HG02678 (cell line): ENCODE results near the gene HNRNPLL.

Experiments used
- ATAC-seq: cut with Tn5 transposase; IDR thresholded peaks from one replicate; pipeline ENCODE4 v1.9.1; 2021; ENCODE audit warnings: mild to moderate bottlenecking, moderate library complexity; ENCODE audit not compliant: unreplicated experiment

The HNRNPLL gene

DNA sequence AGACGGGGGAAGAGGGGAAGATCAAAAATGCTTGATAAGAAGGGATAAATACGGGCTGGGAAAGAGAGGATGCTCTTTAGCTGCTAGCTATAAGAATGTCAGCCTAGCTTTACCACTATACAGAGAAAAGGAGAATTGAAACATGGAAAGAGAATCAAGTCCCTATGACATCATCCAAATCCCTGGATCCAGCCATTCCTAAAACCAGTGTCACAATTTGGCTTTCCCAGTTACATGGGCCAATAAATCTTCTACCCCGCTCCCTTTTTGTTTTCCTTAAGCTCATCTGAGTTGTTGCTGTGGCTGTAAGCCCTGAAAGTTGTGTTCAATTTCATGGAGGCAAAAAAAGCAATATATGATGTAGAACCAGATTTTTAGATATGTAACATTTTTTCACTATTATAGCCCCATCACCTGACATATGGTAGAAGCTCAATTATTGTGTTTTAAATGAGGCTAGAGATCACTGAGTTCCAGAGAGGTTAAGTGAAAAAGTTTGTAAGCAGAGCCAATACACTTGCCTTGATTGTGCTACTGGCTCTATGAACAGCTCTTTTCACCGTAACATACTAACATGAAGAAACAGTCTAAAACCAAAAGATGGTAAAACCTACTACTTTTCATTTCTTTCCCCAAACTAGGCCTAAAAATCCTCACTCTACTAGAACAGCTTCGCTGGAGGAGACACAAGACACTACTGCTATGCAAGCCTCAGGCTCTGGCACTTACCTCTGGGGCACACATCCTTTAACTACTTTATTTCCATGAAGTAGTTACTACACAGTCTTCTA lies 4.3 kb downstream of the HNRNPLL start:
- no peak for ATAC-seq

DNA sequence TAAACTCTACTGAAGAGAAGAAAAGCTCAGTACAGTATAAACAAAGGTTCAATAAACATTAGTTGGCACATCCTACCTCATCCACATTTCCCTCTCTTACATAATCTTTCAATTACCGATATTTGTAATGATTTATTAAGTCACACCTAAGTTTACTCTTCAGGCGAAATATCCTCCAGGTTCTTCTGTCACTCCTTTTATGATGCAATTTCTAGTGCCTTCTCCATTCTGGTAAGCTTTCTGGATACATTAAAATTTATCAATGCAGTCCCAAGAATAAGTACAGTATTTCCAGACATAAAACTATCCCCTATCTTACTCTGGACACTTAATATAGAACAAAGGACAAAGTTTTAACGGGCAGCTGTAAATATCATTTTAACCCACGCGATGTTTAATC lies 5.6 kb downstream of the HNRNPLL start:
- ATAC-seq: no peak

DNA sequence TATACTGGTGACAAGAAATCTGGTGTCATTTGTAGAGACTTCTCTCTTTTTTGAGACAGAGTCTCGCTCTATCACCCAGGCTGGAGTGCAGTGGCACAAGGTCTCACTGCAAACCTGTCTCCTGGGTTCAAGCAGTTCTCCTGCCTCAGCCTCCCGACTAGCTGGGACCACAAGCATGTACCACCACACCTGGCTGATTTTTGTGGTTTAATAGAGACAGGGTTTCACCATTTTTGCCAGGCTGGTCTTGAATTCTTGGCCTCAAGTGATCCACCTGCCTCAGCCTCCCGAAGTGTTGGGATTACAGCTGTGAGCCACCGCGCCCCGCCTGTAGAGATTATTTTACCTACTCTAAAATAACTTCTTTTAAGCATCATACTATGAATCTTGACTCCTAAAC lies 6.5 kb downstream of the HNRNPLL start:
- no peak for ATAC-seq

DNA sequence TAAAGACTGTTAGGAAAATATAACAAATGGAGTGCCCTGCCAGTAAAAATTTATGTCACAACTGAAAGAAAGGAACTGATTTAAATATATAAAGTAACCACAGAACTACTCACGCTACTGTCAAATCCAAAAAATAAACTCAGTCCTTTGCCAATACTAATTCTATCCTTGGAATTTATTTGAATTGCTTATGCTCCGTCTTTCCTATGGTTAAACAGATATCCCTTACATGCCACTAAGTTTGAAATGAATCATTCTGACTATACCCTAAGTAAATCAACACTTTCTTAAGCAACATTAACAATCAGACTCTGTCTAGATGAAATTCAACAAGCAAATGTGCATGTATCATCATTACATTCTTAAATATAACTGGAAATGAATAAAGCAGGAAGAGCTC lies 9.8 kb downstream of the HNRNPLL start:
- no peak for ATAC-seq

DNA sequence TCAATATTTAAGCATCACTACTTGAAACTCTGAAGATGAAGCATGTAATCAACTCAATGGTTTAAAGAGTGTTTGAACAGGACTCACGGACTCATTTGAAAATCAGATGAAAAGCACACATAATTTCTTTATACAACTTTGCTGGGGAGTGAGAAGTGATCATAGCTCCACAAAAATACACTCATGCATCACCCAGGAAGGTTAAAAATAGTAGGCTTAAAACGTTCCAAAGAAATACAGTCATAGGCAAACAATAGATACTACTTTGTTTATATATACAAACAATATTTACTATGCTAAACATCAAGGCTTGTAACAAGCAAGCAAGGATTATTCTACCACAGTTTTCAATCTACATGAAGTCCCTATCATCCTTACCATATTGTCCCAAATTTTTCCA lies 11.6 kb downstream of the HNRNPLL start:
- no peak for ATAC-seq

DNA sequence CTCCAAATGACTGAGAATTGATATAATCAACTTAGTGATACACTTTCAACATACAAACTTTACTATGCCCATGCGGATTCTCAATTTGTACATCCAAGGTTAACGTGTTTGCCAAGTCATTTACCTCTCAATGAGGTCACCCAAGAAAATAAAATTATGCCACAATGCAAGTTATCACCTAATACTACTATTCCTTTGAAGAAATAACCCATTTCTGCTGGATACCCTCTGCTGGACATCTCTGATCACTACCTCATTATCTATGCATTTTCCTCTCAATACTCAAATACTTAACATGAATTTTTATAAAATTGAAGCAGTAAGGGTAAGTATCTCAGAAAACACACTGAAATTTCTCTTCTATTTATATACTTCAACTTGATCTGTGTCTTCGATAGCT lies 12.7 kb downstream of the HNRNPLL start:
- no peak for ATAC-seq

DNA sequence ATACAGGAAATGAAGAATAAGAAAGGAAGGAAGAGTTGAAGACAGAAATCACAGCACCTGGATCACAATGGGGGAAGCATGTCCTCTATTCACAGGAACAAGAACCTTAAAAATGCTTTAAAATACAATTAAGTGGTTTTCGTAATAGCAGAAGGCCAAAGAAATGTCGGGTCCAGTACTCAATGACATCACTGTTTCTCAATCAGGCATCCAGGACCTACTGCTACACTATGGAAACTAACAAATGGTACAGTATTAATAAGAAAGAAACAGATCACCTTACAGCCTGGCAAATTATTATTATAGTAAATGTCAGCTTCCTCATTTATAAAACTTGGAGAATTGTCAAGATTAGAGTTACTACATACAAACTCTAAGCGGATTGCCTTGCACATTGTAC lies 15.8 kb downstream of the HNRNPLL start:
- ATAC-seq: no peak

DNA sequence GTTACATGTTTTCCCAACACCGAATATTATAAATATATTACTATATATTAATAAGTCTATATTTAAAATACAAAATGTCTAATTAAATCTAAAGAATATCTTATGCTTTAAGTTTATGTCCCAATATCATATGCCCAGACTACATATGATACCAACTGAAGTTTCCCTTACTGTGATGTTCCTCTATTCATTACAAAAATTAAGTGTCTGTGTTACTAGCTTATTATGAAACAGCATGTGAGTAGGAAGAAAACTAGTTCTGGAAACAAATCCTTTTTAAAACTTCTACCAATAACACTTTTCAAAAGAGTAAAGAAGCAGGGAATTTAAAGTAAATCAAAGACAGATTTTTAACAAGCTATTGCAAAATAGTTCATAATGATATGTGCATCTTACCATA lies 17.8 kb downstream of the HNRNPLL start:
- no peak for ATAC-seq

DNA sequence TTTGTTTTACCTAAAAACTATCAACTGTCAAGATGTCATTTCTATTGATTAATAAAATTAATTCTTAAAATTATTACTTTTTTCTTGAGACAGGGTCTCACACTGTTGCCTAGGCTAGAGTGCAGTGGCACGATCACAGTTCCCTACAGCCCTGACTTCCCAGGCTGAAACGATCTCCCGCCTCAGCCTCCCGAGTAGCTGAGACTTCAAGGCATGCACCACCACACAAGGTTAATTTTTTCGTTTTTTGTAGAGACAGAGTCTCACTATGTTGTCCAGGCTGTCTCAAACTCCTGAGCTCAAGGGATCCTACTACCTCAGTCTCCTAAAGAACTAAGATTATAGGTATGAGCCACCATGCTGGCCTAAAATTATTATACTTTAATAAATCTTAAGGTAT lies 18.7 kb downstream of the HNRNPLL start:
- ATAC-seq: no peak

DNA sequence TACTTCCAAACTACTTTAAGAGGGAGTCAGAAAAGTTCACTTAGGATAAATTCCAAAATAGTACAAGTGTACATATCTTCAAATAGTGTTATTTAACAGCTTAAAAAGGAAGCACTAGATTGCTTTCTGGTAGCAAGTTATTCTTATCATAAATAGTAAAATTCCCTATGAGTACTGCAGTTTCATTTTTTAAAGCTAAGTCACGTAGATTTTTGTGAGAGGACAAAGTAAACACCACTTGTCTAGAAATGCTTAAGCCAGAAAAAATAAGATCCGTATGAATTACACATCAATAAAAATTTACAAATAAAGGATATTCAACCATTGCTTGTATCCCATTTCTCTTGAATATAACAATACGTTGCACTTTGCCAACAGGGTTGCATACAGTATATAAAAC lies 19.2 kb downstream of the HNRNPLL start:
- ATAC-seq: no peak

DNA sequence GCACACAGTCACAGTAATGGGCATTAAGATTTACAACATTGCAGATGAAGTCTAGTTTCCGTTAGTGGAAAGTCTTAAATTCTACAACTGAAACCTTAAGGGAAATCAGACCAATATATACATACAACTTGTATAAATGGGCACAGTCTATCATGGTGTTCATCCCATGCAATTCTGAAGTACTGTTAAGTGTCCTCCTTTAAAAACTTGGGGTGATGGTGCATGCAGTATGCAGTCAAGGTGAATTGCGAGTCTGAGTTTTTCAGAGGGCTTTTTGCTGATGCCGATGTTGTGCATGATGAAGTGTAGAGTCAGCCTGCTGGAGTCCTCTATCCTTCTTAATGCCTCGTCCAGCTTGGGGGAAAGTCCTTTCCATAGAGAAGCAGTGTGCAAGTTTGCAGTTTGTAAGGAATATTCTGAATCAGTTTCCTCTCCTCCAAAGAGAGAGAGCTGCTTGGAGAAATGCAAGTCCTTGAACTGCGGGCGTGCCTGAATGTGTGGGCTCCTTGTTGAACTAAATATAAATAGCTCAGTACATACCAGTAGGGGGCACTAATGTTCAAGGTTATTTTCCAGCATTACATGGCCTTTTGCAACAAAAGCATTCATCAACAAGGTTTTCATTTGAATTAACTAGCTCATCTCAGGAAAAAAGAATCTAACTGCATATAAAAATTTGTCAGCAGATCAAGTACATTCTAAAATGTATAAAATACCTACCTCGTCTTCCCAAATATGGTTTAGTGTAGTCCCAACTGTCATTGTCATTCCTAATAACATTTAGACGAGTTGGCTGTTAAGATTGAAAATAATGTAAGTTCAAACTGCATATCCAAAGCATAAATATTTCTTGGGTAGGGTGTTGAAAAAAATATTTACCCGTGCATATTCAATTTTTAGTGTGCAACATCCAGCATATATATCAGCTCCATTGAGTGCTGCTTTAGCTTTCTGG lies 21.3 kb downstream of the HNRNPLL start:
- ATAC-seq: no peak

DNA sequence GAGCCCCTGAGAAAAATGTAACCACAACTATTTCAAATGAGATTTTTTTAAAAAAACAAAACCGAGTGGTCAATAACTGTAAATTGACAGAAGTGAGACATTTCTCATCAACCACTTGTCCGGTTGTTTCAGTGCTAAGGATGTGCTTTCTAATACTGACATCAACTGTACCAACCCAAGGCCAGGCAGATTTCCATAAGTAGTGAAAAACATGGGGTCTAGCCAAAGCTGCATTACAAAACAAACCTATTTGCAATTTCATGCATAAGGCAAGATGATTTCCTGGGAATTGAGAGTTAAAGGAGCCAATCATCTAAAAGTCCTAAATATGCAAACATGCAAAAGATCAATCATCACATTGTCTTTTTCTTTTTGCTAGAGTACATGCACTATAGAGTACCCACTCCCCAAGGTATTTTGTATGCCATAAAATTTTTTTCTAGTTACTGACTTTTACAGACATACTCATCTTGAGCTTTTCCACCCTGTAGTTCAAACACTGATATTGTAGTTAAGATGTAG lies 22.6 kb downstream of the HNRNPLL start:
- no peak for ATAC-seq

DNA sequence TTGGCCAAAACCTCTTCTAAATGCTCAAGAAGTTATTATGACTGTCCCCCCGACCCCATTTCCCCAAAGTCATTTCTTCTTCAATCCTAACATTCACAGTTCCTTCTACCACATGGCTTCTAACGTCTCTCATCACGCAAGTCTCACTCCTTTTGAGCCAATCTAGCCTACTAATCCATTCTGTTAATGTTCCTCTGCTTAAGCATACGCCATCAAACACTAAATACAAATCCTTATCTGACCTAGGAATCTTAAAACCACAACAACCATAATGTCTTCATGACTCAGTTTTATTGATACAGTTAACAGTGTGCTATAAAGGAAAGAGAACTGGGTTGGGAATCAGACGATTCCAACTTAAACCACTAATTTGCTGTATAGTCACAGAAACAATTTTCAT lies 23.9 kb downstream of the HNRNPLL start:
- no peak for ATAC-seq

DNA sequence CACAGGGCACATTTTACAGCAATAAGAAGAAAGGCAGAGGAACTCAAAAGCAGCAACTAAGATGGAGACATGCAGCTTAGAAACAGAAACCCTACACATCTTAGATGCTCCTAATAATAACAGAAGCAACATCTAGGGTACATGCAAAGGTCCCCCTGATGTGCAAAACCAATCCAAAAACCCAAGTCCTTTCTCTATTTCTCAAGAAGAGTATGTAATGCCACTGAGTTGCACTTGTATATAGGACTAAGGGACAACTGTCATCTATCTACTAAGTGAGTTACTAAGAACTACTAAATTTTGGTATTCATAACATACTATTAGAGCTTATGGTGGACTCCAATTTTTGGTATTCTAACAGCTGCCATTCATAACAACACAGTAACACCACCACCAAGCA lies 28.4 kb downstream of the HNRNPLL start:
- no peak for ATAC-seq

DNA sequence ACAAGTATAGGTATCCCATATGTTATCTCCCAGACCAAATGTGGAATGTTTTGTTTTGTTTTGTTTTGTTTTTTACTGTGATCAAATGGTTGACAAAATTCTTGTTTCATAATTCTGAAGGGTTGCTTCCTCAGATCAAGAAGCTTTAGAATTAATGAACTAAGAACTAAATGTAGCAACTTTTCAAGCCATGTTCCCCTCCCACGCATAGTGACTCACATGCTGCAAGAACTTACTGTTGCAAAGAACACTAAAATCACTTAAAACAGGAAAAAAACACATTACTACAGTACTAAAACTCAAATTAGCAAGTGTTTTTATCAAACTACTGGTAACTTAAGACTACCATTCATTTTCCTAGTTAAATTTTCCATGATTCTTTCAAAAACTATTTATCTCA lies 30.6 kb downstream of the HNRNPLL start:
- no peak for ATAC-seq

DNA sequence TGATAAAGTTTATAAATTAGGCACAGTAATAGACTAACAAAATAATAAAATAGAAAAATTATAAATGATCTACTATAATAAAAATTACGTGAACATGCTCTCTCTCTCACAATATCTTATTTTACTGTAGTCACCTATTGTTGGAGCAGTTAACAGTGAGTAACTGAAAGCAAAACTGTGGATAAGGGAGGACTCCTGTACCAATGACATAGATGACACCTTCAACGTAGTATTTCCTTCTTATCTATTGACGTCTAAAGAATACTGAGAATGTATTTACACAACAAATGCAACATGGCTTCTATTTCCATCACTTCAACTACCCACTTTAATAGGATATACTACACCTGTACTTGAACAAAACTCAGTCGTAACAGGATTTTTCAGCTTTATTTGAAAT lies 31.5 kb downstream of the HNRNPLL start:
- no peak for ATAC-seq

DNA sequence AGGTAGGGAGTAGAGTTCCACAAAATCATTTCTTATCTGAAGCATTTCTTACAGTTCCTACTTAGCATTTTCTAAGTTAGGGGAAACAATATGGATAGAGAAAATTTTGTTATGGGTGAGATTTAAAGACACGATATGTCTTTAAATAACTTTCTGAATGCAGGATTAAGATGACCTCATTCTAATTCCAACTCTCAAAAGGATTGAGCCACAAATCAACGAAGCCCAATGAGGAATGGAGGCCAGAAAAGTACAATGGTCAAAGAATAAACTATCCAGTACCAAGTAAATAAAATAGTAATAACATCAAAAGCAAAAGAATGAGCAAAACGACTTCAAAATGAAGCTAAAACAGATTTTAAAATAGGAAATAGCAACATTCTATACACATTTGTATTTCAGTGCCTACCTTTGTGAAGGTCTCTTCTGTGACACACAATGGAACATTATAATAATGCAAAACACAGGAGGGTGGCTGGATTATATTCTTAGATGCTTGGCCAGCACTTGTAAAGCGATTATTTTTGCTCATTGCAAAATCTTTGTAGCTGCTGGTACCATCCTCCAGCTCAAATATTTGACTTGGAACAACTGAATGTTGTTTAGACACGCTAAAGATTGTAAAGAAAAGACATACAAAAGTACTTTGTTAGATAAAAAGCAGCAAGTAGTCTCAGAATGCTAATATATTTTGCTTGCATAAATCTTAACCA lies 33.8 kb downstream of the HNRNPLL start:
- ATAC-seq: no peak

DNA sequence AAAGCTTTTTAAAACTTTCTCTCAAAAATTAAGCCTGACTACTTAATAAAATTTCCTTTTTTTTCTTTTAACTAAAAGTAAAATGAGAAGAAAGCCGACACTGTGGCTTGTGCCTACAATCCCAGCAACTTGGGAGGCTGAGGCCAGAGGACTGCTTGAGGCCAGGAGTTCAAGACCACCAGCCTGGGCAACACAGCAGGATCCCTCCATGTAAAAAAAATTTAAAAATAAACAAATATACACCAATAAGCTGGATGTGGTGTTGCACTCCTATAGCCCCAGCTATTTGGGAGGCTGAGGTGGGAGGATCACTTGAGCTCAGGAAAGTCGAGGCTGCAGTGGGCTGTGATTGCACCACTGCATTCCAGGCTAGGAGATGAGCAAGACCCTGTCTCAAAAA lies 37.4 kb downstream of the HNRNPLL start:
- no peak for ATAC-seq

DNA sequence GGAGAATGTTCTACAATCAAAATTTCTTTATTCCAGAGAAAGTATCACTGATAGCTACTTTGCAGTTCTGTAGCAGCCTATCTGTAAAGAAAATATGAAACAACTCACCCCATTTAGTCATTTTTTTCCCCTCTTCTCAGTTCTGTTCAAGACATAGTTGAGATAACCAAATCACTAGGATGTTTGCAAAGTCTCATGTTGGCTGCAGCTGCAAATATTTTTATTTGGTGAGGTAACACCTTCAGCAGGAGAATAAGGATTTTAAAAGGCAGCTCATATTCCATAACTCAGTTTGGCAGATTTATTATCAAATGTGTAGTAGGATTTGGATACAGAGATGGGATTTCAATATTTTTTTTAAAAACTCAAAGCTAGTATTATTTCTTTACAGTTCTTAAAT lies 41.0 kb downstream of the HNRNPLL start:
- ATAC-seq: no peak

DNA sequence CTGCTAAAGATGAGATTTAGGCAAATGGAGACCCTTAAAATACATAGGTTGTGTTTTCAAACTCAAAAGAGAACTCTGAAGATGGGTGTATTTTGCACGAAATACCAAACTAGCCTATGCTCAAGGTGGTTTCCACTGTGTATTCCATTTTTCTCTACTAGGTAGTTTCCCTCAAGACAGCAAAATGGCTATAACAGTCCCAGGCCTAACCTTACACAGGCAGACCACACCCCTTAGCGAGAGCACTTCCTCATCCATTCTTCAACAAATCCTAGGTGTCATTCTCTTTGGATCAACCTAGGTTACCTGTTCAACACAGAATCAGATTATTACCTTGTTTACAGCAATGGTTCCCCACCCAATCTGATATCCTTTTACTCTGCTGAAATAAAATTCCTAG lies 42.6 kb downstream of the HNRNPLL start:
- ATAC-seq: no peak

DNA sequence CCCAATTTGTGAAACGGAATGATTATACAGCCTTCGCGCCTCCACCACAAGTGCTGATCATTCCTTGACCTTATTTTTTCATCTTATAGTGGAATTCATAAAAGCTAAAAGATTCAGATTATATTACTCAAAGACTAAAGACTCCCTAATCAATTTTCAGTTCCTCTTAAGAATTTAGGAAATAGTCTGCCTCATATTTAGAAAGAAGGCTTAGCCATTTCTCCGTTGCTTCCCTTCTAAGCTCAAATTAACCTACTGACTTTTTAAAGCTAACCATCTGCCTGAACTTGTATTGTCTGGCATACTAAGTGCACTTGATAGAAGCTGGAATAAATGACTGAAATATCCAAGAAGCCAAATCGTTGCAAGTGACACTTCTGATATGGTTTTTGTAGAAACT lies 44.7 kb downstream of the HNRNPLL start:
- ATAC-seq: no peak
